Stomach (tissue), 4 donors: ENCODE data around the gene PPP1R12C.

Experiments used
- POLR2A ChIP-seq, 4 donors: fragments of 450-650 bp; IDR thresholded peaks; one replicate each; pipeline ENCODE4 v1.6.1; 2016; ENCODE audit warnings: antibody characterized with exemption in 4 of 4, control low read depth in 2 of 4, mild to moderate bottlenecking in 1 of 4, moderate library complexity in 1 of 4
- POLR2AphosphoS5 ChIP-seq, 3 donors: sonication (generic); formaldehyde crosslinking; IDR thresholded peaks; one replicate each; pipeline ENCODE4 v1.6.1; 2016; ENCODE audit warnings: antibody characterized with exemption in 3 of 3

- TF ChIP-seq POLR2AphosphoS5 (IDR thresholded peaks at IDR 0.05) (no peak), POLR2A (IDR thresholded peaks at IDR 0.05) (no peak)
These were observed 63.7 kb downstream of the PPP1R12C start for GRCh38 chr19:55053735-55054134.
